HG03565 (cell line): ENCODE data around the gene PRMT9.
A peak's percentile ranks its signal among the peaks of the same experiment; 100 is the strongest.

Experiments
- ATAC-seq: cut with Tn5 transposase; IDR thresholded peaks from one replicate; pipeline ENCODE4 v1.9.1; 2021; ENCODE audit warnings: mild to moderate bottlenecking, moderate library complexity; ENCODE audit not compliant: unreplicated experiment

The PRMT9 gene

DNA sequence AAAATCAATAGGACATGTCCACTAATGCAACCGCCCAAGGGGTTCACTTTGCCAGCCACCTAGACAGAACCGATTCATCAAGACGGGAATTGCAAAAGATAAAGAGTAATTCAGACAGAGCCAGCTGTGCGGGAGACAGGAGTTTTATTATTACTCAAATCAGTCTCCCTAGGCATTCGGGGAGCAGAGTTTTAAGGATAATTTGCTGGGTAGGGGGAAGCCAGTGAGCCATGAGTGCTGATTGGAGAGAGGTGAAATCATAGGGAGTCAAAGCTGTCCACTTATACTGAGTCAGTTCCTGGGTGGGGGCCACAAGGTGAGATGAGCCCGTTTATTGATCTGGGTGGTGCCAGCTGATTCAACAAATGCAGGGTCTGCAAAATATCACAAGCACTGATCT is 58.2 kb downstream of the PRMT9 start:
- ATAC-seq, result no peak

DNA sequence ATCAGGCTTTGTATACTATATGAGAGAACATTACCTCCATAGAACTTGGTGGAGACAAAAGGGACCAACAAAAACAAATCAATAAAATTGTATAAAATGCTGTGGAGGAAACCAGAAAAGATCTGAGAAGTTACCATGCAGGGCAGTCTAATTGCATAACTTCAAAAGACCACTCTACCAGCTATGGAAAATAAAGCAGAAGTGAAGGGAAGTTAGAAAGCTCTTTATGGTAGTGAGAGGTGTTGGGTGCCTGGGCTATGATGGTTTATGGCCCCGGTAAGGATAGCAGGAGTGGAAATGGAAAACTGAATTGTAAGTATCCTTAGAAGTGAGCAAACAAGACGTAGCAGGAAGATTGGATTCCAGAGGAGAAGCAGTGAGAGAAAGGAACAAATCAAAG is 63.6 kb downstream of the PRMT9 start:
- ATAC-seq, result no peak

DNA sequence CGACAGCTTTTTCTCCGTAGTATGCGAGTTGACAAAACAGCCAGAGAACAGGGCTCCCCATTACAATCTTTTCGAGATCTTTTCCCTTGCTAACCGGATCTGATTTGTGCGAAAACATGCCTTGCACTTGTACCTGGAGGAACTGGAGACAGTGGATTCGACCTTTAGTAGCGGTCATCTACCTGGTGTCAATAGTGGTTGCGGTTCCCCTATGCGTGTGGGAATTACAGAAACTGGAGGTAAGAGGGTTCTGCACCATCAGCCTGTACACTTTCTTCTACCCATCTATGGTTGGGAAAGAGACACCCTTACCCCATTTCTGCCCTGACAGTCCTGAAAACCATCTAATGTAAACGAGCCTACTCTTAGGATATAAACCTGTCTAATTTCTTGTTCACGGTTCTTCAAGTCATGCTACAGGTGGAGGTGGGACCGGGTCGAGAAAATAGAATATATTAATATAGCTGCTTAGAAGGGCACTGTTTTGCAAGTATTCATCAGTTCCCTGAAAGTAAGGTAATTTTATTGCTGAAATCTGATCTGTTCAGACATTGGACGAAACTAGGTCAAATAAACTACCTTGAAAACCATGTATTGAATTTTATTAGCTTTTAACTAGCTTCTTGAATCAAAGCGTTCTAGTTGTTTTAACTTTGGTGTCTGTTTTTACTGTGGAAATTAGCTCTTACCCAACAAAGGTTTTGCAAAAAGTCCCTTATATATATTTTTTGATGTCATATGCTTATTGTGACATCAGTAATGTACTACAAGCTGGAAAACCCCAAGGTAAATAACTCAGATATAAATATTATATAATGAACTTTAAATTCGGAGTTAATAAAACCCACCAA is 65.9 kb downstream of the PRMT9 start:
- ATAC-seq, result peak; percentile 5

DNA sequence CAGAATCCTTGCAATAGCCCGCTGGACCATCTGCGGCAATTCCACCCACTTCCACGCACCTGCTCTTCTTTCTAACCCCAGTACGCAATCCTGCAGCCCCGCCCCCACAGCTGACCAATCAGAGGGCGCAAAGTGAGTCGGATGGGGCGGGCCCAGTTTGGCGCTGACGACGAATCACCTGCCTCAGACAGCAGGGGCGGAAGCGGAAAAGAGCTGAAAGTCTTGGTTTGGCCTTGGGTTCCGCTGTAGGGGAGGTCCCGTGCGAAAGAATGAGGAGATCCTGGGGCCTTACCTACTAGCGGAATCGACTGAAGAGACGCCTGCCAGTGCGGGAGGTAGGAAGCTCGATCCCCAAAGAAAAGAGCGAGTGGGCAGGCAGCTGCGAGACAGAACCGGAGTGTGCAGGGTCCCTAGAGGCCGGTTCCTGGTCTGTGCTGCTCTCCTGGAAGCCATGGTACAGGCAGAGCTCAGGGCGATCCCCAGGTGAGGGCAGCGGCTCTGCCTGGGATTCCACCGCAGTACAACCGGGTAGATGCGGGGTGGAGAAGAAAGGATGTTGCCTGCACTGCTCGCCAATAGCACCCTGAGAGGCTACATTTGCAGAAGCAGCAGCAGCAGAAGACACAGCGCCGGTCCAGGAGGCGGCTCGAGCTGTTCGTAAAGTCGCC is 66.7 kb downstream of the PRMT9 start, which contains the start of gene TMEM184C:
TMEM184C (plus strand) TSS at position 225 of the 668 bp plus-strand sequence. CDS start 560 bp downstream, outside the sequence.
- peak; percentile 99 for ATAC-seq

DNA sequence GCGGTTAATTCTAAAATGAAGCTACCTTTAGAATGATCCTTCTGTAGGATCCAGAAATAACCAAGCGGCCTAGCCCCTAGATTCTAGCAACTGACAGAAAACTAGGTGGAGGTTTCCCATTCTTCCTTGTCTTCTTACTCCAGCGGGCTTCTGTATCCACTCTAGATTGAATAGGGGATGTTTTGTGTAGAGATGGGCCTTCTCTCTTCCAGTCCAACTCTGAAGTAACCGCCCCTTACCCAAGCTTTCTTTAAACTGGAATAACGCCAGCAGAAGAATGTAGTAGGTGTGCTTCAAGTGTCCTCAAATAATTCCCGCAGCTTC is 67.2 kb downstream of the PRMT9 start:
- ATAC-seq, result no peak

DNA sequence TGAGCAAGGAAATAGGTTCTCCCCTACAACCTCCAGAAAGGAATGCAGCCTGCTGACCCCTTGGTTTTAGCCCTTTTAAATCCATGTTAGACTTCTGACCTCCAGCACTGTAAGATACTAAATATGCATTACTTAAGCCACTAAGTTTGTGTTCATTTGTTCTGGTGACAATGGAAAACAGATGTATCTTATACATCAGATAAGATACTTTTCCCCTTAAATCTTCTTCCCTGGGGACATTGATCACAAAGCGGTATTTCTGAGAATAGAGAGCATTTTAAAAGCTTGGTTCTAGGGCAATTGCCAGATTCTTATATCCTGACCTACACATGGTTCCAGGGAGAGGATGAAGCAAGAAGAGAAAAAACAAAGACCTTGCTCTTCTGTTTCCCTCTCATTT is 73.3 kb downstream of the PRMT9 start:
- ATAC-seq, result no peak

DNA sequence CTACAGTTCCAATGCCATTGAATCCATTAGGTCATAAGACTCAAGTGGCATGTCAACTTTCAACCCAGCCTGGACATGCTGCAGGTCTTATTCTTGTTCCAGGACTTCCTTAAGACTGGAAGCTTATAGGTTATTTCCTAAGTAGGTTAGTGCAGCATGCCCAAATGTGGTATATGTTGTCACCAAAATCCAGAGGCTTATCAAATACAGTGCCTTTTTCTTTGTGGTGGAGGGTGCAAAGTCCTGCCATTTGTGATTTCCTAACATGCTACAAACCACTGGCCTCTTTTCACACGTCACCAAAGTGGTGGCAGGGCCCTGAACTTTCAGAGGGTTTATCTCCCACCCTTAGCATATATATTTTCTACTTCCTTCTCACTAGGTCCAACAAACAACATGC is 76.5 kb downstream of the PRMT9 start:
- ATAC-seq, result no peak

DNA sequence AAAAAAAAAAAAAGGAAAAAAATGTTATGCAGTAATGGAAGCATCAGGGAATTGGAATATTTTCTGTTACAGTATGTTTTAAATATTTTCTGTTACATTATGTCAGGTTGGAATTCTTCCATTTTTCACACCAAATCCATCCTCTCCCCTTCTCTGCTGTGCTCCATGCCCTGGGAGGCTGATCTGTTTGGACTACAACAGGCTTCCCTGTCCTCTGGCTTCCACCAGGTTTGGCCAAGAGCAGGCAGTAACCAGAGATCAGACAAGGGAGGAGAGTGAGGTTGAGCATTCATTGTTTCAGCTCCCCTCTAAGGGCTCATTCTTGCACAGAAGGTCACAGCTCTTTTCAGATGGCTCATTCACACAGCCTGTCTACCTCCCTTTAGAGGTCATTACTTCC is 78.5 kb downstream of the PRMT9 start:
- no peak for ATAC-seq

DNA sequence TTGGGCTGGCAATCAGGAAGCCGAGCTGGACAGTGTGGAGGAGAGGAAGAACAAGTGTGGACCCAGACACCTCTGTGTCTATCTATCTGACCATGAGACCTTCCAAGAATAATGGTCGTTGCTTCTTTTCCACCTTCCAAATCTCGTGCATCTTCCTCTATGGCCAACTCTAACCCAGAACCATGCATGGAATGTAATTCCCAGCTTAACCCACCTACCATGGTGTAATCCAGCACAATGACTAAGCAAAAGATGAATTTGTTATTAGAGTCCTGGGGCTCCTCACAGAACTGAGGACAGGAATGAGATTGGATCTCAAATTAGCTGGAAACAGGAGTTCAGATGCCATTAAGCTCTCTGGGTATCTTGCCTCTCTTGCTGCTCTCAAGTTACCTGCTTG is 84.2 kb downstream of the PRMT9 start:
- no peak for ATAC-seq

DNA sequence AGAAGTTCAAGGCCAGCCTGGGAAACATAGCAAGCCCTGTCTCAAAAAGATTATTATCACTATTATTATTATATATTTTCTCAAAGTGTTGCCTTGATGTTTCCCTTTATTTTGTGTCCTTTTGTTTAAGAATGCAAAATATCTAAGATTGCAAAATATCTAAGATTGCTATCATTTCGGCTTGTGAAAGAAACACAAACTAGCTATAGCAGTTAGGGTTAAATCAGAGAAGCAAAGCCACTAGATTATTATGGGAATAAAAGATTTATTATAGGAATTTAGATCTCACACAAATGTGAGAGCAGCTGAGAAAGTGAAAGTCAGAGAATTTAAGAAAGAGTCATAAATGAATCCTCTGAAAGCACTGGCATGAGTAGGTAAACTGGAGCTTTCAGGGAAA is 84.8 kb downstream of the PRMT9 start:
- ATAC-seq, result no peak

DNA sequence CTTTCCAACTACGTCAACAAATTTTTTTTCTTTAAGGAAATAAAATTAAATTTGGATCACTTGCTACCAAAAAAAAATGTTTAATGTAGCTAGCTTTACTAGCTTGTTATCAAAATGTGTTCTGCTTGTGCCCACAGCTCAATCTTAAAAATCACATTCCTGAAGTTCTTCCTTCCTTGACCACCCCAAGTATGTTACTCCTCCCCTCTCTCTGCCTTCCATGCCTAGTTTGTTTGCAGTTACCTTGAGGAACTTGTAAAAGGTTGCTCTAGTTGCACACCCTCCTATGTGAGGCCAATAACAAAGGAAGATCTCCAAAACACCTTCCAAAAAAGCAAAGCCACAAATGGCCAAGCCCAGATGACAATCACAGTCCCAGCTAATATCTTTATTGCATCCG is 86.4 kb downstream of the PRMT9 start:
- no peak for ATAC-seq

DNA sequence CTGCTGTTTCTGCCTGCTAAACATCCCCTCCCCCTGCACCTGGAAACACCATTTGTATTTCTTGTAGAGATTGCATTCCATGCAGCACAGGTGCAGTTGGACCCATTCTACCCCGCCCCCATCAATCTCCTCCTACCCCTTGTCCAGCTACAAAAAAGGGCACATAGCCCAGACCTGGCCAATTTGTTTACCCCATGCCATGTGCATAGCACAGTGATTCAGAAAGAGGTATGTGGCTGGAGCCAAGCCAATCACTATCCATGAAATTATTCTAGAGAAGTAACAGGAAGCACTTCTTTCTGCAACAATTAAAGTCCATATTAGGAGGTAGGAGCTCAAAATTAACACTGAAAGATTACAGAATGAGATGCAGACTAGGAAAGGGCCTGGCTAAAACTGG is 87.0 kb downstream of the PRMT9 start:
- no peak for ATAC-seq

DNA sequence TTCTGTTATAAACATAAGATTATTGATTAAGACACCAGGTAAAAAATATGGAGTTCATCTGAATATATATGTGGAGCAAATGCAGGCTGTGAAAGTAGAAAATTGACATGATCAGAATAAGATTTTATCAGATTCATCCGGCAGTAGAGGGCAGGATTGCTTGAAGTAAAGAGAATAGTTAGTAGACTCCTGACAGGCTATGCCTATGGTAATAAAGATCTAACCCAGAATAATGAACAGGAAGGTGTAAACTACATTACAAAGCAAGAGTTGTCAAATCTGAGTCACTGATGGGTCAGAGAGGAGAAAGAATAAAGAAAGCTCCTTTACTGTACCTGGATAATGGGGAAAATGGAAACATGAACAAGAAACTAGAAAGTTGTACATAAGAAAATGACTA is 87.6 kb downstream of the PRMT9 start:
- no peak for ATAC-seq

DNA sequence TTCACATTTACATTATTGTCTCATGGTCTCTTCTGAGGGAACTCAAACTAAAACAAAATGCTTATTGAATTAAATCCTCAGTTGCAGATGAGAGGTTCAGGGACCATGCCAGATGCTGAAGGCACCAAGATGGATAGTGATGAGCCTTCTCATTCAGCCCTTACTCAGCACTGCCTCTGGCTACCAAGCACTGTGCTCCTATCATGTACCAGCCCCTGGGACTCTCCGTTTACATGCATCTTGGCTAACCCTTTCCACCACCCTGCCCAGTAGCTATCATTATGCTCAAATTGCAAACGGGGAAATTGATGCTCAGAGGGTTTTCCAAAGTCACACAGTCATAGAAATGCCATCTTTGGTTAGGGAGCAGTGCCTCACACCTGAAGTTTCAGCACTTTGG is 89.4 kb downstream of the PRMT9 start:
- no peak for ATAC-seq

DNA sequence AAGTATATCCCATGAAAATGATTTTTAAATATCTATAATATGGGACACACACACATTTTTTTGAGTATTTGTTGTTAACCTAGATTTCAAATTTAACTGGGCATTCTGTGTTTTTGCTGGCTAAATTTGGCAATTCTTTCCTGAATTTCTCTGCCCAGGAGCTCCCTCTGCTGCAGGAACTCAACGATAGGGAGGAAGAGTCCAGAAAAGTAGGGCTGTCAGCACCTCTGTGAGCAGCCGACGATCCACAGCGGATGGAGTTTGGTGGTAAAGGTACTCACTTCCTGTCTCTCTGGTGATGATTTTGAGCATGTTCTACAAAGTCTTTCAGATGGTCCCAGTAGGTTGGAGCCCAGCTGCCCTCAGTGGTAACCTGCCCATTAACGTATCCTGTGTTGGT is 89.9 kb downstream of the PRMT9 start:
- ATAC-seq, result no peak

DNA sequence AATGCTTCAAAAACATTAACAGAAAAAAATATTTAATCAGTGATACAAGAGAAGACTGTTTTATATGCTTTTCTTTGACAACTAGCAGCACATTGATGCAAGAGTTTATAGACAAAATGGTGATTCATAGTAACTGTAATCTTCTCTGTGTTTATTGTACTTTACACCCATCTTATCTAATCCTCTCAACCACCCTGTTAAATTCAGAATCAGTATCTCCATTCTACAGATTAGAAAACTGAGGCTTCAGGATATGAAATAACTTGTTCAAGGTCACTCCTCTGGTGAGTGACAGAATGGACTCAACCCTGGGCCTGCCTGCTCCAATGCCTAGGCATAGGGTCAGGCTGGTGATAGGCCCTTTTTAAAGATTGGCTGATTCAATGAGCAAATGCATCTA is 92.9 kb downstream of the PRMT9 start:
- no peak for ATAC-seq

DNA sequence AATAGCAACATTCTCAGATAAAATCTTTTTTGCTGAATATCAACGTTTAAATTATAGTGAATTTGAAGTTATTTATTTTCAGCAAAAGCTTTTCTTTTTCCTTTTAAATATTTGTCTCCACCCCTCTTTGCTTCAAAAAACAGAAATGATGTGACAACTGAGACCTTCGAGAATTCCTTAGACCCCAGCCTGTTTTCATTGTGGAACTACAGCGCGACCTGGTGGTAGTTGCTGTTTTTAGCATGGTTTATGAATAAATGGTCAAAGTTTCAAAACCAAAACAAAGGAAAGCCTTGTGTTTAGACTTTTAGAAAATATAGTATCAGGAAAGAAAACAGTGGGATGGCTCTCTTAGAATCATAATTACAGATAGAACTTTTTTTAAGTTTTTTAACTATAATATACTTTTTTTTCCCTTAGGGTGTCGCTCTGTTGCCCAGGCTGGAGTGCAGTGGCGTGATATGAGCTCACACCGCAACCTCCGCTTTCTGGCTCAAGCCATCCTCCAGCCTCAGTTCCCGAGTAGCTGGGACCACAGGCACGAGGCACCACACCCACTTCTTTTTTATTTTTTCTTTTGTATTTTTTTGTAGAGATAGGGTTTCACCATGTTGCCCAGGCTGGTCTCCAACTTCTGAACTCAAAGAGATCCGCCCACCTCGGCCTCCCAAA is 93.6 kb downstream of the PRMT9 start:
- no peak for ATAC-seq

DNA sequence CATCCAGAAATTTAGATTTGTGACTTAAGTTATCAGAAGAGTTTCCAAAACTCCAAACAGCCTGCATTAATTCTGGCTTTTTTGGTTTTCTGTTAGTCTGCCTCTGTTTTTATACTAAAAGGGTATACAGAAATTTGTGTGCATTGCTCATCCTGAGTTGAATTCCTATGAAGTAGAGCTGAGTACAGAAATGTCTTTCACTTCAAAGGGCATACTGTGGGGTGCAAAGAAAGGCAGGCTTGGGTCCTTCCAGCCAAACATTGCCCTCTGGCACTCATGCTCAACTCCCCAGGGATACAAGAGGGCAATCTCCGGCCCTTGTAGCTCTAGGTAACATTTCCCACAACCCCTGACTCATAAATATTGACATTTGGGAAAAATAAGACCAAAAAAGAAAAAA is 94.4 kb downstream of the PRMT9 start:
- no peak for ATAC-seq
